HG03135 (cell line): ENCODE results near the gene CNOT6.

Experiments used
- ATAC-seq: cut with Tn5 transposase; IDR thresholded peaks from one replicate; pipeline ENCODE4 v1.9.1; 2021; ENCODE audit warnings: mild to moderate bottlenecking, moderate library complexity; ENCODE audit not compliant: unreplicated experiment

The CNOT6 gene

GRCh38 chr5:180558232-180558631, 64.1 kb downstream of the CNOT6 start:
- no peak for ATAC-seq

- ATAC-seq: no peak
Measured at GRCh38 chr5:180563994-180564393, 69.8 kb downstream of the CNOT6 start.

- no peak for ATAC-seq
Measured at GRCh38 chr5:180568914-180569313, 74.7 kb downstream of the CNOT6 start.

GRCh38 chr5:180575571-180575970, 81.4 kb downstream of the CNOT6 start:
- ATAC-seq: no peak

- ATAC-seq: no peak
Measured at GRCh38 chr5:180580681-180581080, 86.5 kb downstream of the CNOT6 start.

GRCh38 chr5:180583738-180584137, 89.6 kb downstream of the CNOT6 start:
- no peak for ATAC-seq

- no peak for ATAC-seq
Measured at GRCh38 chr5:180586204-180586603, 92.0 kb downstream of the CNOT6 start.

GRCh38 chr5:180586870-180587269, 92.7 kb downstream of the CNOT6 start:
- no peak for ATAC-seq

GRCh38 chr5:180589771-180590542, 95.8 kb downstream of the CNOT6 start:
- no peak for ATAC-seq

- ATAC-seq: no peak
Measured at GRCh38 chr5:180590543-180591310, 96.5 kb downstream of the CNOT6 start.

- ATAC-seq: no peak
Measured at GRCh38 chr5:180591311-180591887, 97.2 kb downstream of the CNOT6 start, which contains the start of gene SCGB3A1. Gene SCGB3A1, minus strand, starts transcription at chr5:180591499. Its CDS starts 37 bp downstream, at chr5:180591462.

- no peak for ATAC-seq
Measured at GRCh38 chr5:180592176-180592575, 98.0 kb downstream of the CNOT6 start.

GRCh38 chr5:180593446-180594206, 99.4 kb downstream of the CNOT6 start:
- ATAC-seq: no peak

GRCh38 chr5:180594311-180595045, 100.3 kb downstream of the CNOT6 start:
- ATAC-seq: no peak

GRCh38 chr5:180595046-180595379, 100.8 kb downstream of the CNOT6 start:
- no peak for ATAC-seq

- no peak for ATAC-seq
Measured at GRCh38 chr5:180595381-180596114, 101.4 kb downstream of the CNOT6 start.

- ATAC-seq: no peak
Measured at GRCh38 chr5:180596115-180596667, 102.0 kb downstream of the CNOT6 start.

- no peak for ATAC-seq
Measured at GRCh38 chr5:180596668-180597231, 102.6 kb downstream of the CNOT6 start.

- ATAC-seq: no peak
Measured at GRCh38 chr5:180598316-180598701, 104.1 kb downstream of the CNOT6 start.
